WTC11 (cell line): ENCODE results near the gene KAT6B. TPM values are rescaled to one million over a fixed set of nuclear protein-coding genes. Genes with fewer than 3 reads are reported as not detected.

Experiments
- ATAC-seq: fragments of 200-7000 bp; cut with Tn5 transposase; 2 replicates; pipeline ENCODE4 v1.10.0; 2021; ENCODE audit warnings: mild to moderate bottlenecking, moderate library complexity
- CTCF ChIA-PET: fragments of 300-600 bp; sonication (Branson Sonifier 250); formaldehyde crosslinking; loops from one replicate; lab custom pipeline; 2021; ENCODE audit warnings: antibody characterized with exemption; lab: Charles Lee
- POLR2A ChIA-PET: fragments of 350-600 bp; sonication (Branson Sonifier 250); formaldehyde crosslinking; loops from one replicate; lab custom pipeline; 2021; ENCODE audit warnings: antibody characterized with exemption; lab: Charles Lee
- DNase-seq: peaks from one replicate; pipeline ENCODE4 v3.0.0; 2021; ENCODE audit warnings: low spot score
- H3K27ac Mint-ChIP-seq: 2 replicates; pipeline ENCODE4 v1.8.0; 2021; ENCODE audit warnings: mixed read lengths
- H3K27me3 Mint-ChIP-seq: 2 replicates; pipeline ENCODE4 v1.8.0; 2021; ENCODE audit warnings: low read depth, mild to moderate bottlenecking, moderate library complexity, mixed read lengths
- H3K36me3 Mint-ChIP-seq: 2 replicates; pipeline ENCODE4 v1.8.0; 2021; ENCODE audit warnings: mixed read lengths
- H3K4me1 Mint-ChIP-seq: 2 replicates; pipeline ENCODE4 v1.8.0; 2022; ENCODE audit warnings: mixed read lengths
- H3K4me3 Mint-ChIP-seq: 2 replicates; pipeline ENCODE4 v1.8.0; 2021; ENCODE audit warnings: mild to moderate bottlenecking, moderate library complexity, mixed read lengths
- H3K9me3 Mint-ChIP-seq: 2 replicates; pipeline ENCODE4 v1.8.0; 2021; ENCODE audit warnings: mixed read lengths
- AR ChIP-seq: fragments of 250-450 bp; sonication (Bioruptor Pico); IDR thresholded peaks from 2 replicates; pipeline ENCODE4 v1.9.0; 2021; ENCODE audit warnings: mild to moderate bottlenecking
- E2F4 ChIP-seq: sonication (generic); formaldehyde crosslinking; IDR thresholded peaks from 2 replicates; pipeline ENCODE4 v1.8.1; 2022; ENCODE audit warnings: low read depth, mild to moderate bottlenecking, moderate library complexity, missing genetic modification reagents, borderline replicate concordance
- EMX1 ChIP-seq: fragments of 250-450 bp; sonication (Bioruptor Pico); IDR thresholded peaks from 2 replicates; pipeline ENCODE4 v1.8.0; 2021; ENCODE audit warnings: mild to moderate bottlenecking
- FOXK1 ChIP-seq: sonication (generic); formaldehyde crosslinking; IDR thresholded peaks from 2 replicates; pipeline ENCODE4 v1.8.0; 2022; ENCODE audit warnings: mild to moderate bottlenecking, moderate library complexity, missing genetic modification reagents
- GTF2I ChIP-seq: fragments of 250-450 bp; sonication (Bioruptor Pico); conservative IDR thresholded peaks from 2 replicates; pipeline ENCODE4 v1.4.0; 2021; ENCODE audit warnings: mild to moderate bottlenecking
- JAZF1 ChIP-seq: fragments of 250-450 bp; sonication (Bioruptor Pico); IDR thresholded peaks from 2 replicates; pipeline ENCODE4 v1.9.0; 2021; ENCODE audit warnings: moderate library complexity, mild to moderate bottlenecking, inconsistent platforms
- MYBL2 ChIP-seq: sonication (generic); formaldehyde crosslinking; IDR thresholded peaks from 2 replicates; pipeline ENCODE4 v1.8.1; 2023; ENCODE audit warnings: mild to moderate bottlenecking, moderate library complexity, missing genetic modification reagents
- NFE2L1 ChIP-seq: sonication (generic); formaldehyde crosslinking; IDR thresholded peaks from 2 replicates; pipeline ENCODE4 v1.8.1; 2023; ENCODE audit warnings: missing genetic modification reagents
- OVOL2 ChIP-seq: fragments of 250-450 bp; sonication (Bioruptor Pico); IDR thresholded peaks from 2 replicates; pipeline ENCODE4 v1.9.0; 2021; ENCODE audit warnings: mild to moderate bottlenecking, borderline replicate concordance
- RORB ChIP-seq: fragments of 250-450 bp; sonication (Bioruptor Pico); IDR thresholded peaks from 2 replicates; pipeline ENCODE4 v1.9.0; 2021; ENCODE audit warnings: mild to moderate bottlenecking
- SOX15 ChIP-seq: fragments of 250-450 bp; sonication (Bioruptor Pico); IDR thresholded peaks from 2 replicates; pipeline ENCODE4 v1.9.0; 2021; ENCODE audit warnings: mild to moderate bottlenecking
- USF2 ChIP-seq: sonication (generic); formaldehyde crosslinking; IDR thresholded peaks from 2 replicates; pipeline ENCODE4 v1.8.1; 2023; ENCODE audit warnings: mild to moderate bottlenecking, missing genetic modification reagents, moderate library complexity
- ZNF121 ChIP-seq: sonication (generic); formaldehyde crosslinking; IDR thresholded peaks from 2 replicates; pipeline ENCODE4 v1.8.0; 2023; ENCODE audit warnings: missing genetic modification reagents
- ZNF138 ChIP-seq: sonication (generic); formaldehyde crosslinking; conservative IDR thresholded peaks from 2 replicates; pipeline ENCODE4 v1.8.1; 2022; ENCODE audit warnings: mild to moderate bottlenecking, moderate library complexity, missing genetic modification reagents
- ZNF263 ChIP-seq: sonication (generic); formaldehyde crosslinking; IDR thresholded peaks from 2 replicates; pipeline ENCODE4 v1.8.1; 2022; ENCODE audit warnings: low read depth, mild to moderate bottlenecking, moderate library complexity, missing genetic modification reagents
- ZNF317 ChIP-seq: sonication (generic); formaldehyde crosslinking; IDR thresholded peaks from 2 replicates; pipeline ENCODE4 v1.8.1; 2023; ENCODE audit warnings: low read depth, mild to moderate bottlenecking, moderate library complexity, missing genetic modification reagents, borderline replicate concordance
- total RNA-seq: library from RNA; stranded (reverse); gene quantifications from 3 replicates; pipeline ENCODE4 v1.2.3, GENCODE V29; 2021
- TF ChIP-seq, protein P1 (sequence below): fragments of 250-450 bp; sonication (Bioruptor Pico); IDR thresholded peaks from 2 replicates; pipeline ENCODE4 v2.1.2; 2022; ENCODE audit warnings: mild to moderate bottlenecking, moderate library complexity
- TF ChIP-seq, protein P2 (sequence below): sonication (generic); formaldehyde crosslinking; IDR thresholded peaks from 2 replicates; pipeline ENCODE4 v1.8.0; 2023; ENCODE audit warnings: missing genetic modification reagents, mild to moderate bottlenecking, borderline replicate concordance

Gene KAT6B
- total RNA-seq, 1 experiment from 2014 or later: 18.5 TPM

DNA sequence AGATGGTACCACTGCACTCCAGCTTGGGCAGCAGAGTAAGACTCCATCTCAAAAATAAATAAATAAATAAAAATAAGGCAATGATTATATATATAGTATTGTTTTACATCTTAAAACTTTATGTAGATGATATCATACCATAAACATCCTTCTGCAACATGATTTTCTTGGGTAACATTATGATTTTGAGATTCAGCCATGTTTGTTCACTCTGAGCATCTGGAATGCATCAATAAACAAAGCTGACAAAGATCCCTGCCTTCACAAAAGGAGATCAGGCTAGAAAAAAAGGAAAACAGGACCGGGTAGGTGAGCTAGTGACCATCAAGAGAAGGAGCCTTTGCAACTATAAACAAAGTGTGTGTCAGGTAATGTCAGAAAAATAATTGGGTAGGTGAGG is 31.9 kb upstream of the KAT6B start (continued):
- TF ChIP-seq AR (CRISPR knock-in tag) (no peak), OVOL2 (CRISPR knock-in tag) (no peak), ZNF263 (CRISPR knock-in tag) (no peak)

GRCh38 chr10:74797550-74797949 is 28.9 kb upstream of the KAT6B start:
- ChIA-PET POLR2A (no interaction called here), CTCF (no interaction called here)
- Mint-ChIP-seq H3K36me3 (no peaks in the 10 kb centered on the region), H3K9me3 (no peaks in the 10 kb centered on the region), H3K4me3 (no peak overlapping the region), H3K4me1 (peaks cover 17% of the 10 kb centered on the region), H3K27ac (no peak overlapping the region), H3K27me3 (no peaks in the 10 kb centered on the region)
- ATAC-seq: no peak
- no peak for TF ChIP-seq NFE2L1 (CRISPR knock-in tag)
- no peak for TF ChIP-seq ZNF263 (CRISPR knock-in tag)
- no peak for TF ChIP-seq E2F4 (CRISPR knock-in tag)
- TF ChIP-seq, protein P1, sequence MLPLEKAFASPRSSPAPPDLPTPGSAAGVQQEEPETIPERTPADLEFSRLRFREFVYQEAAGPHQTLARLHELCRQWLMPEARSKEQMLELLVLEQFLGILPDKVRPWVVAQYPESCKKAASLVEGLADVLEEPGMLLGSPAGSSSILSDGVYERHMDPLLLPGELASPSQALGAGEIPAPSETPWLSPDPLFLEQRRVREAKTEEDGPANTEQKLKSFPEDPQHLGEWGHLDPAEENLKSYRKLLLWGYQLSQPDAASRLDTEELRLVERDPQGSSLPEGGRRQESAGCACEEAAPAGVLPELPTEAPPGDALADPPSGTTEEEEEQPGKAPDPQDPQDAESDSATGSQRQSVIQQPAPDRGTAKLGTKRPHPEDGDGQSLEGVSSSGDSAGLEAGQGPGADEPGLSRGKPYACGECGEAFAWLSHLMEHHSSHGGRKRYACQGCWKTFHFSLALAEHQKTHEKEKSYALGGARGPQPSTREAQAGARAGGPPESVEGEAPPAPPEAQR (CRISPR knock-in tag): no peak
- no peak for TF ChIP-seq RORB (CRISPR knock-in tag)
- TF ChIP-seq, protein P2, sequence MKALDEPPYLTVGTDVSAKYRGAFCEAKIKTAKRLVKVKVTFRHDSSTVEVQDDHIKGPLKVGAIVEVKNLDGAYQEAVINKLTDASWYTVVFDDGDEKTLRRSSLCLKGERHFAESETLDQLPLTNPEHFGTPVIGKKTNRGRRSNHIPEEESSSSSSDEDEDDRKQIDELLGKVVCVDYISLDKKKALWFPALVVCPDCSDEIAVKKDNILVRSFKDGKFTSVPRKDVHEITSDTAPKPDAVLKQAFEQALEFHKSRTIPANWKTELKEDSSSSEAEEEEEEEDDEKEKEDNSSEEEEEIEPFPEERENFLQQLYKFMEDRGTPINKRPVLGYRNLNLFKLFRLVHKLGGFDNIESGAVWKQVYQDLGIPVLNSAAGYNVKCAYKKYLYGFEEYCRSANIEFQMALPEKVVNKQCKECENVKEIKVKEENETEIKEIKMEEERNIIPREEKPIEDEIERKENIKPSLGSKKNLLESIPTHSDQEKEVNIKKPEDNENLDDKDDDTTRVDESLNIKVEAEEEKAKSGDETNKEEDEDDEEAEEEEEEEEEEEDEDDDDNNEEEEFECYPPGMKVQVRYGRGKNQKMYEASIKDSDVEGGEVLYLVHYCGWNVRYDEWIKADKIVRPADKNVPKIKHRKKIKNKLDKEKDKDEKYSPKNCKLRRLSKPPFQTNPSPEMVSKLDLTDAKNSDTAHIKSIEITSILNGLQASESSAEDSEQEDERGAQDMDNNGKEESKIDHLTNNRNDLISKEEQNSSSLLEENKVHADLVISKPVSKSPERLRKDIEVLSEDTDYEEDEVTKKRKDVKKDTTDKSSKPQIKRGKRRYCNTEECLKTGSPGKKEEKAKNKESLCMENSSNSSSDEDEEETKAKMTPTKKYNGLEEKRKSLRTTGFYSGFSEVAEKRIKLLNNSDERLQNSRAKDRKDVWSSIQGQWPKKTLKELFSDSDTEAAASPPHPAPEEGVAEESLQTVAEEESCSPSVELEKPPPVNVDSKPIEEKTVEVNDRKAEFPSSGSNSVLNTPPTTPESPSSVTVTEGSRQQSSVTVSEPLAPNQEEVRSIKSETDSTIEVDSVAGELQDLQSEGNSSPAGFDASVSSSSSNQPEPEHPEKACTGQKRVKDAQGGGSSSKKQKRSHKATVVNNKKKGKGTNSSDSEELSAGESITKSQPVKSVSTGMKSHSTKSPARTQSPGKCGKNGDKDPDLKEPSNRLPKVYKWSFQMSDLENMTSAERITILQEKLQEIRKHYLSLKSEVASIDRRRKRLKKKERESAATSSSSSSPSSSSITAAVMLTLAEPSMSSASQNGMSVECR (CRISPR knock-in tag): no peak
- no peak for TF ChIP-seq USF2 (CRISPR knock-in tag)
- TF ChIP-seq SOX15 (CRISPR knock-in tag): no peak
- no peak for TF ChIP-seq EMX1 (CRISPR knock-in tag)
- no peak for DNase-seq

DNA sequence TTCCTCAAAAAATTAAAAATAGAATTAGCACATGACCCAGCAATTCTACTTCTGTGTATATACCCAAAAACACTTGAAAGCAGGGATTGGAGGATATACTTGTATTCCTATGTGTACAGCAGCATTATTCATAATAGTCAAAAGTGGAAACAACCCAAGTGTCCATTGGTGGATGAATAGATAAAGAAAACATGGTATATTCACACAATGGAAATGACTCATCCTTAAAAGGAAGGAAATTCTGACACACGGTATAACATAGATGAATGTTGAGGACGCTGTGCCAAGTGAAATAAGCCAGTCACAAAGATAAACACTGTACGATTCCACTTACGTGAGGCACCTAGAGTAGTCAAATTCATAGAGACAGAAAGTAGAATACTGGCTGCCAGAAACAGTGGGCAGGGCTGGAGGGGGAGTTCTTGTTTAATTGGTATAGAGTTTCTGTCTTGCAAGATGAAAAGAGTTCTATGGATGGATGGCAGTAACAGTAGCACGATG is 26.6 kb upstream of the KAT6B start:
- Mint-ChIP-seq H3K27me3 (no peaks in the 10 kb centered on the region), H3K27ac (no peak overlapping the region), H3K4me3 (no peak overlapping the region), H3K36me3 (no peaks in the 10 kb centered on the region), H3K9me3 (no peaks in the 10 kb centered on the region)
- CTCF ChIA-PET: no interaction called here
- DNase-seq (no peak), ATAC-seq (no peak)
- POLR2A ChIA-PET: no interaction called here
- TF ChIP-seq FOXK1 (CRISPR knock-in tag) (no peak), ZNF121 (no peak), GTF2I (no peak), E2F4 (CRISPR knock-in tag) (no peak), MYBL2 (CRISPR knock-in tag) (no peak), ZNF317 (CRISPR knock-in tag) (no peak), ZNF138 (CRISPR knock-in tag) (no peak), JAZF1 (no peak)
- TF ChIP-seq, all 79 proteins: peak for 0
- H3K4me1 Mint-ChIP-seq: peaks cover 14% of the 10 kb centered on the region
